K562 (cell line): ENCODE measurements around the gene HLA-DMB. TPM values are rescaled to one million over a fixed set of nuclear protein-coding genes. Genes with fewer than 3 reads are reported as not detected.
A peak's percentile ranks its signal among the peaks of the same experiment; 100 is the strongest.

Experiments used
- ATAC-seq: fragments of 200-7000 bp; cut with Tn5 transposase; 3 replicates; pipeline ENCODE4 v1.9.1; 2020; ENCODE audit warnings: moderate library complexity
- BruUV-seq: library from RNA; stranded (reverse); fragments of 400-500 nt; replicated peaks from 2 replicates; lab custom pipeline; 2021; lab: Mats Ljungman, UMichigan
- CTCF ChIA-PET: fragments of 300-600 bp; formaldehyde crosslinking; extraction: SDS; loops from one replicate; lab custom pipeline; 2021; ENCODE audit warnings: low intra/inter-chr PET ratio; lab: Yijun Ruan, JAX
- POLR2A ChIA-PET: fragments of 300-600, 350-650 bp; sonication (Branson Sonifier 250); formaldehyde crosslinking; extraction: SDS; loops from one replicate; lab custom pipeline; 2021; ENCODE audit warnings: antibody characterized with exemption, inconsistent platforms; lab: Yijun Ruan, JAX
- DNase-seq, 4 experiments: peaks; one replicate each; pipeline versions ENCODE4 v3.0.0 to v3.0.0-alpha.2; 2011 to 2018; ENCODE audit warnings: low spot score in 3 of 4, mixed read lengths in 3 of 4; ENCODE audit errors: extremely low read depth in 1 of 4
- FAIRE-seq: peaks from 2 replicates; lab custom pipeline; 2011; peaks lifted over from hg19 to GRCh38; lab: Jason Lieb, UNC
- H2AFZ ChIP-seq: 2 replicates; pipeline ENCODE4 v1.6.0; 2011; ENCODE audit warnings: low read depth, low read length, control low read depth, inconsistent platforms
- H3K27ac ChIP-seq: fragments of 200-600 bp; 3 replicates; pipeline ENCODE4 v1.8.0; 2011; ENCODE audit warnings: low read depth, mild to moderate bottlenecking, control low read depth, inconsistent platforms, low read length, moderate library complexity, mixed read lengths; ENCODE audit errors: extremely low read depth
- H3K27me3 ChIP-seq, 2 experiments: fragments of 300-600 bp in 1 of 2; 2 replicates in 1 of 2; 3 replicates in 1 of 2; pipeline versions ENCODE4 v1.6.0 to v1.8.0; 2011; ENCODE audit warnings: inconsistent platforms in 2 of 2, low read length in 2 of 2, mild to moderate bottlenecking in 1 of 2, mixed read lengths in 1 of 2, moderate library complexity in 1 of 2; ENCODE audit not compliant: control insufficient read depth in 2 of 2, insufficient read depth in 2 of 2
- H3K36me3 ChIP-seq: fragments of 300-600 bp; 3 replicates; pipeline ENCODE4 v1.8.0; 2011; ENCODE audit warnings: mild to moderate bottlenecking, low read length, inconsistent platforms; ENCODE audit not compliant: control insufficient read depth, insufficient read depth
- H3K4me1 ChIP-seq, 2 experiments: fragments of 200-600 bp in 1 of 2; replicated peaks in 1 of 2; 2 replicates in 1 of 2; 3 replicates in 1 of 2; pipeline versions ENCODE4 v1.5.1 to v1.8.0; 2011; ENCODE audit warnings: inconsistent platforms in 2 of 2, low read length in 2 of 2, mild to moderate bottlenecking in 1 of 2, mixed read lengths in 1 of 2, moderate library complexity in 1 of 2; ENCODE audit not compliant: control insufficient read depth in 2 of 2, insufficient read depth in 2 of 2
- H3K4me2 ChIP-seq: 2 replicates; pipeline ENCODE4 v1.6.1; 2011; ENCODE audit warnings: low read length, control low read depth, inconsistent platforms, mixed read lengths; ENCODE audit not compliant: insufficient read depth
- H3K4me3 ChIP-seq: fragments of 200-600 bp; sonication (generic), shearing (Covaris generic); 2 replicates; pipeline ENCODE4 v1.5.1; 2016; ENCODE audit warnings: control low read depth, inconsistent platforms
- H3K79me2 ChIP-seq: fragments of 200-600 bp; 3 replicates; pipeline ENCODE4 v1.8.0; 2011; ENCODE audit warnings: low read length, inconsistent platforms; ENCODE audit not compliant: control insufficient read depth, insufficient read depth
- H3K9ac ChIP-seq, 2 experiments: 2 replicates each; pipeline versions ENCODE4 v1.6.0 to v1.6.1; 2011; ENCODE audit warnings: low read depth in 2 of 2, low read length in 2 of 2, control low read depth in 1 of 2, inconsistent platforms in 1 of 2, mild to moderate bottlenecking in 1 of 2, mixed read lengths in 1 of 2; ENCODE audit not compliant: insufficient read depth in 1 of 2
- H3K9me1 ChIP-seq: one replicate; pipeline ENCODE4 v1.6.0; 2011; ENCODE audit warnings: inconsistent platforms, mild to moderate bottlenecking, low read length, moderate library complexity; ENCODE audit not compliant: control insufficient read depth, insufficient read depth
- H3K9me3 ChIP-seq: replicated peaks from 2 replicates; pipeline ENCODE4 v1.5.1; 2011; ENCODE audit warnings: low read depth, low read length, inconsistent platforms; ENCODE audit not compliant: control insufficient read depth, insufficient read depth
- H4K20me1 ChIP-seq: replicated peaks from 2 replicates; pipeline ENCODE4 v1.6.1; 2011; ENCODE audit warnings: low read length, inconsistent platforms, mixed read lengths; ENCODE audit not compliant: control insufficient read depth, insufficient read depth
- BHLHE40 ChIP-seq: IDR thresholded peaks from 2 replicates; pipeline ENCODE4 v1.6.1; 2011; ENCODE audit warnings: low read length, improper control_type of control experiment
- JUND ChIP-seq, 2 experiments: IDR thresholded peaks; 2 replicates in 1 of 2; 3 replicates in 1 of 2; pipeline ENCODE4 v1.6.1; 2011; ENCODE audit warnings: borderline replicate concordance in 2 of 2, low read depth in 2 of 2, low read length in 2 of 2, improper control_type of control experiment in 1 of 2, missing biosample characterization in 1 of 2, missing genetic modification characterization in 1 of 2, missing genetic modification reagents in 1 of 2
- MAZ ChIP-seq, 2 experiments: fragments of 450-650 bp in 1 of 2; sonication (generic) in 1 of 2; formaldehyde crosslinking; IDR thresholded peaks in 1 of 2; conservative IDR thresholded peaks in 1 of 2; 2 replicates each; pipeline versions ENCODE4 v1.4.0 to v1.5.0; 2020; ENCODE audit warnings: mild to moderate bottlenecking in 1 of 2, missing genetic modification reagents in 1 of 2
- MYNN ChIP-seq, 2 experiments: sonication (generic); formaldehyde crosslinking in 1 of 2; IDR thresholded peaks; 2 replicates each; pipeline versions ENCODE4 v1.5.0 to v1.6.1; 2016 to 2020; ENCODE audit warnings: antibody characterized with exemption in 1 of 2, missing genetic modification reagents in 1 of 2
- TEAD4 ChIP-seq, 2 experiments: sonication (generic) in 1 of 2; formaldehyde crosslinking in 1 of 2; IDR thresholded peaks; 2 replicates each; pipeline versions ENCODE4 v1.6.1 to v1.8.0; 2012 to 2022; ENCODE audit warnings: borderline replicate concordance in 1 of 2, inconsistent platforms in 1 of 2, low read length in 1 of 2, mild to moderate bottlenecking in 1 of 2, missing genetic modification reagents in 1 of 2
- WGBS: fragments of 100-300 bp; shearing (Covaris generic); methylation state at CpG from one replicate; pipeline ENCODE4 v1.1.6; 2016; ENCODE audit warnings: low coverage, mixed read lengths; ENCODE audit not compliant: insufficient coverage; ENCODE audit errors: missing lambda C conversion rate; 5-methylcytosine and 5-hydroxymethylcytosine counted together
- in situ Hi-C: fragments of 300-500 bp; cut with MboI; formaldehyde crosslinking; loops from 4 replicates; pipeline ENCODE4 v1.15.0; 2018; ENCODE audit warnings: inconsistent platforms, mixed read lengths
- intact Hi-C: fragments of 100-400 bp; cut with micrococcal nuclease; formaldehyde crosslinking; loops from 2 replicates; pipeline ENCODE4 v1.14.2; 2022
- polyA plus RNA-seq, 8 experiments: library from polyadenylated mRNA; depleted of rRNA in 4 of 8; stranded (reverse) in 5 of 8; unstranded in 3 of 8; fragments of >200 nt; fragmentation: Nextera tagmentation in 2 of 8; fragmentation: Illumina TruSeq in 1 of 8; extraction: Ambion mirVana in 2 of 8; extraction: Trizol in 1 of 8; gene quantifications; 2 replicates each; pipeline versions ENCODE4 v1.2.1 to v1.2.3, GENCODE V29; 2011 to 2014; ENCODE audit warnings: inconsistent platforms in 1 of 8, missing spikeins in 1 of 8
- total RNA-seq, 7 experiments: library from RNA; depleted of rRNA in 6 of 7; stranded (reverse); fragments of >200 nt in 6 of 7; fragmentation: Illumina TruSeq in 2 of 7; extraction: Trizol in 2 of 7; gene quantifications; 2 replicates each; pipeline versions ENCODE4 v1.2.1 to v1.2.3, GENCODE V29; 2011 to 2021; ENCODE audit warnings: low replicate concordance in 1 of 7
- TF ChIP-seq, protein P1 (sequence below), 2 experiments: fragments of 450-650 bp; formaldehyde crosslinking in 1 of 2; IDR thresholded peaks; 2 replicates each; pipeline versions ENCODE4 v1.4.0 to v1.6.1; 2014 to 2020; ENCODE audit warnings: mild to moderate bottlenecking in 2 of 2, borderline replicate concordance in 1 of 2, low read depth in 1 of 2
- TF ChIP-seq, protein P2 (sequence below): fragments of 450-650 bp; formaldehyde crosslinking; IDR thresholded peaks from 2 replicates; pipeline ENCODE4 v1.4.0; 2020; ENCODE audit warnings: mild to moderate bottlenecking, moderate library complexity

Gene HLA-DMB
- total and polyA plus RNA-seq, 9 of the 15 experiments (the other 6 are each of a cell fraction or from before 2014, with no cell fraction given): 0.38 TPM; not detected in 8

DNA sequence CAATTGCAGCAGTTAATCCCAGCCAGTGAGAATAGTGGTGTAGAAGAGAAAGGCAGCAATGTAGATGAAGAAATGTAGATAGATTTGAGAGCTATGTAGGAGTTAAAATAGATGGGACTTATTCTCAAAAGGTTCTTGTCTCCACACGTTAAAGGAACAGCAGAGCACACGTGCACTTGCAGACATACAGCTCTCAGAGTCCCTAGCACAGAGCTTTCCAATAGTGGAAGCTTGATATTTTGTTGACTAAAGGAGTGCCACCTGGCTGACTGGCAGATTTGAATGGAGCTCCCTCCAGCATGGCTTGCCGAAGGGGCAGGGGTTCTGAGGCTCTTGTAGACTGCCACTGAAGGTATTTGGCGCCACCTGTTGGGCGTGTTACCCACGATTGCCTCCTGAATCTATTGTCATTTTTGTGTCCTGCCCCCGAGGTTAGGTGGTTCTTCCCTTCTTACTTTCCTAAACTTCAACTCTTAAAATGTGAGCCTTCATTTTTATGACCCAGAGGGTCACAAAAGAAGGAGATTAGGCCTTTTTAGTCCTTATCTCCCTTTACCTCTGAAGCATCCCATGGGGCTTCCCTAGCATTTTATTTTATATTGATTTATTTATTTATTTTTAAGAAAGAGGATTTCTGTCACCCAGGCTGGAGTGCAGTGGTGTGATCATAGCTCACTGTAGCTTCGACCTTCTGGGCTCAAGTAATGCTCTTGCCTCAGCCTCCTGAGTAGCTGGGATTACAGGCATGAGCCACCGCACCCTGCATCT lies 44.0 kb upstream of the HLA-DMB start:
- Histone ChIP-seq H3K27me3 (peaks cover 8 to 15% of the 10 kb centered on the region in 2 experiments; a peak in 3 of 5 replicates), H4K20me1 (peaks cover 29% of the 10 kb centered on the region), H3K79me2 (no peaks in the 10 kb centered on the region), H3K9me3 (no peaks in the 10 kb centered on the region), H3K4me3 (no peak overlapping the region), H3K36me3 (peaks cover 24% of the 10 kb centered on the region), H3K4me1 (peaks cover 0 to 6% of the 10 kb centered on the region in 2 experiments; a peak in 2 of 5 replicates), H3K27ac (no peak overlapping the region), H3K4me2 (no peak overlapping the region), H3K9ac (no peak overlapping the region), H2AFZ (no peak overlapping the region), H3K9me1 (no peaks in the 10 kb centered on the region)
- POLR2A ChIA-PET: interaction anchor here (0.6 to 12.5 kb wide), 15 partner anchors 13 to 930 kb away, joined by 3 to 384 read pairs (median 4); partner anchors contain the start of genes BRD2, HLA-DMB, TAP1 and TAP2
- CTCF ChIA-PET: interaction anchor here (0.6 to 4.7 kb wide), 14 partner anchors 8 to 574 kb away, joined by 3 to 84 read pairs (median 4); partner anchors contain the start of genes HLA-DMA and TAP2
- BruUV-seq: no TSS peak
- ATAC-seq (peak; percentile 75), FAIRE-seq (peak; percentile 92), DNase-seq (peak; percentile 80 to 93 (median 80))
- in situ Hi-C loops: loop anchor here (5.0 to 10.0 kb wide), 2 partner anchors 50 to 98 kb away; no protein-coding TSS in a partner anchor
- 12% methylated on average over 9 of the region's 9 CpGs for WGBS
- intact Hi-C loops: loop anchor here (1.0 kb wide), 3 partner anchors 52 to 147 kb away; partner anchors contain the start of gene TAP2
- TF ChIP-seq MYNN (IDR thresholded peaks at IDR 0.05) (peak; percentile 62; the same call in 1 of the 2 replicates), MYNN (CRISPR knock-in tag; IDR thresholded peaks at IDR 0.05) (no peak), TEAD4 (IDR thresholded peaks at IDR 0.05; ENCODE audit: low read length) (peak; percentile 9; the same call in 1 of the 2 replicates), TEAD4 (CRISPR knock-in tag; IDR thresholded peaks at IDR 0.05; ENCODE audit: borderline replicate concordance) (no peak), BHLHE40 (0 out of 2 replicates have a peak, but pooled peaks have one; percentile 5), JUND (IDR thresholded peaks at IDR 0.05; ENCODE audit: borderline replicate concordance, low read depth, low read length) (peak; percentile 44; the same call in 1 of the 2 replicates), JUND (tag; IDR thresholded peaks at IDR 0.05; ENCODE audit: borderline replicate concordance, low read depth, low read length) (no peak), MAZ (CRISPR knock-in tag; conservative IDR thresholded peaks at IDR 0.05 in 1 of 2, IDR thresholded peaks at IDR 0.05 in 1 of 2) (peak; percentile 40 to 56; a peak in 2 of 4 replicates)
- TF ChIP-seq, protein P1, sequence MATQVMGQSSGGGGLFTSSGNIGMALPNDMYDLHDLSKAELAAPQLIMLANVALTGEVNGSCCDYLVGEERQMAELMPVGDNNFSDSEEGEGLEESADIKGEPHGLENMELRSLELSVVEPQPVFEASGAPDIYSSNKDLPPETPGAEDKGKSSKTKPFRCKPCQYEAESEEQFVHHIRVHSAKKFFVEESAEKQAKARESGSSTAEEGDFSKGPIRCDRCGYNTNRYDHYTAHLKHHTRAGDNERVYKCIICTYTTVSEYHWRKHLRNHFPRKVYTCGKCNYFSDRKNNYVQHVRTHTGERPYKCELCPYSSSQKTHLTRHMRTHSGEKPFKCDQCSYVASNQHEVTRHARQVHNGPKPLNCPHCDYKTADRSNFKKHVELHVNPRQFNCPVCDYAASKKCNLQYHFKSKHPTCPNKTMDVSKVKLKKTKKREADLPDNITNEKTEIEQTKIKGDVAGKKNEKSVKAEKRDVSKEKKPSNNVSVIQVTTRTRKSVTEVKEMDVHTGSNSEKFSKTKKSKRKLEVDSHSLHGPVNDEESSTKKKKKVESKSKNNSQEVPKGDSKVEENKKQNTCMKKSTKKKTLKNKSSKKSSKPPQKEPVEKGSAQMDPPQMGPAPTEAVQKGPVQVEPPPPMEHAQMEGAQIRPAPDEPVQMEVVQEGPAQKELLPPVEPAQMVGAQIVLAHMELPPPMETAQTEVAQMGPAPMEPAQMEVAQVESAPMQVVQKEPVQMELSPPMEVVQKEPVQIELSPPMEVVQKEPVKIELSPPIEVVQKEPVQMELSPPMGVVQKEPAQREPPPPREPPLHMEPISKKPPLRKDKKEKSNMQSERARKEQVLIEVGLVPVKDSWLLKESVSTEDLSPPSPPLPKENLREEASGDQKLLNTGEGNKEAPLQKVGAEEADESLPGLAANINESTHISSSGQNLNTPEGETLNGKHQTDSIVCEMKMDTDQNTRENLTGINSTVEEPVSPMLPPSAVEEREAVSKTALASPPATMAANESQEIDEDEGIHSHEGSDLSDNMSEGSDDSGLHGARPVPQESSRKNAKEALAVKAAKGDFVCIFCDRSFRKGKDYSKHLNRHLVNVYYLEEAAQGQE (IDR thresholded peaks at IDR 0.05; ENCODE audit: borderline replicate concordance): peak; percentile 94
- TF ChIP-seq, protein P1 (CRISPR knock-in tag; IDR thresholded peaks at IDR 0.05; ENCODE audit: low read depth): no peak
- TF ChIP-seq, protein P2, sequence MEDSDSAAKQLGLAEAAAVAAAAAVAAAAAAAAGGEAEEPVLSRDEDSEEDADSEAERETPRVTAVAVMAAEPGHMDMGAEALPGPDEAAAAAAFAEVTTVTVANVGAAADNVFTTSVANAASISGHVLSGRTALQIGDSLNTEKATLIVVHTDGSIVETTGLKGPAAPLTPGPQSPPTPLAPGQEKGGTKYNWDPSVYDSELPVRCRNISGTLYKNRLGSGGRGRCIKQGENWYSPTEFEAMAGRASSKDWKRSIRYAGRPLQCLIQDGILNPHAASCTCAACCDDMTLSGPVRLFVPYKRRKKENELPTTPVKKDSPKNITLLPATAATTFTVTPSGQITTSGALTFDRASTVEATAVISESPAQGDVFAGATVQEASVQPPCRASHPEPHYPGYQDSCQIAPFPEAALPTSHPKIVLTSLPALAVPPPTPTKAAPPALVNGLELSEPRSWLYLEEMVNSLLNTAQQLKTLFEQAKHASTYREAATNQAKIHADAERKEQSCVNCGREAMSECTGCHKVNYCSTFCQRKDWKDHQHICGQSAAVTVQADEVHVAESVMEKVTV (CRISPR knock-in tag): peak; percentile 97
